ENCODE results near the gene OR10X1.

DNA sequence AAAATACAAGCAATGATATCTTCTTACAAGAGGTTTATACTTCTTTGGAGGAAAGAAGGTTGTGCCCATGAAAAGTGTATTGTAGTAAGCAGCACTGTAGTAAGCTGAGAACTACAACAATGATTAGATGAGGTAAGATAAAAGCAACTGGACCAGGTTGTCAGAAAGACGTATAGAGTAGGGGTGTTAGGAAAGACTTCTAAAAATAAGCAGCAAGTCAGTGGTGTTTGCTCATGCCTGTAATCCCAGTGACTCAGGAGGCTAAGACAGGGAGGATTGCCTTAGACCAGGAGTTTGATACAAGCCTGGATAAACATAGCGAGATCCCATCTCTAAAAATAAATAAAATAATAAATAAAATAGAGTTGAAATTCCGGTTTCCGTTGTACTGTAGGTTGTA is 4.3 kb upstream of the OR10X1 start:
- TF ChIP-seq EZH2 (IDR thresholded peaks at IDR 0.05; ENCODE audit: insufficient read depth, poor library complexity, severe bottlenecking) (no peak), EZH2phosphoT487 (IDR thresholded peaks at IDR 0.05; ENCODE audit: insufficient read depth, low read depth) (no peak)

Data from GM23248 (cell line).